Activated T-cell treated with anti-CD3 and anti-CD28 coated beads for 1 hour (primary cell): Measurements from ENCODE around the gene GANAB.
"Not testable (repeated sequence)": the region's sequence is repeated elsewhere in the genome, so short reads cannot be mapped to it uniquely, and the experiment has no call there.

Source experiments
- DNase-seq: peaks from one replicate; pipeline ENCODE4 v3.0.0-alpha.2; 2020; ENCODE audit warnings: low read depth

GANAB gene

GRCh38 chr11:62621567-62622470 is 24.6 kb downstream of the GANAB start, which contains the start of gene B3GAT3:
B3GAT3 (minus strand) TSS chr11:62621986; CDS start chr11:62621947, 39 bp downstream.
- DNase-seq: peak; percentile 90

DNA sequence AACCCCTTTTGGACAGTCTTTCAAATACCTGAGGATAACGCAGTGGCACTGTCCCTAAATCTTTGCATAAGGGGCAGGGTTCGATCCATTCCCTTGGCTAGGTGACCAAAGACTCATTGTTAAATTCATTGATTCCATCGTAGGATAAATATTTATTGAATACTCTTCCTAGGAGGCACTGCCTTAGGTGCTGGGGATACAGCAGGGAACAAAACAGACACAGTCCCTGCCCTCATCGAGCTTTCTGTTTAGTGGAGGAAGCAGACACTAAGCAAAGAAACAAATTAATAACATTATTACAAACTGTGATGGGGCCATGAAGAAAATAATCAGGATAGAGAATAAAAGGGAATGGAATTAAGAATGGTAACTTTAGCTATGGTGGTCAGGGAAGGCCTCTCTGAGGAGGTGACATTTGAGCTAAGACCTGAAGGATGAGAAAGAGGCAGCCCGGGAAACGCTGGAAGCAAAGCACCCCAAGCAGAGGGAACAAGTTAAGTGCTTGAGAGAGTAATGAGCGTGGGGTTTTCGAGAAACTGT is 25.3 kb downstream of the GANAB start:
- no peak for DNase-seq

- not testable (repeated sequence) for DNase-seq
These were observed 29.5 kb downstream of the GANAB start for GRCh38 chr11:62616957-62617356.

DNA sequence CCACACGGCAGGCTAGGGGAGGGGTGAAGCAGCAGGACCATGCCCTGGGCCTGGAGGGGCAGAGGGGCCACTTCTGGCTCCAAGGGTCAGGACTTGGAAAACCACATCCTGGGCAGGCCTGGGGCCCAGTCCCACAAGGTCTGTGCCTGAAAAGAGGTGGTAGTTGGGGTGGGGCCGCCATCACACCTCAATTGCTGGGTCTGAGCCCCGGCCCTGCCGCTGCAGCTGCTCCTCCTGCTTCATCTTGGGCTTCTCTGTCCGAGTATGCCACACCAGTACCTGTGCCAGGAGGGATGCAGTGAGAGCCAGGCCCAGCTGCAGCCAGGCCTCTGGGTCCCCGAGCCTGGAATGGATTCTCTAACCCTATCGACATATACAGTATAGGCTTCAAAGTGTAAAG is 30.9 kb downstream of the GANAB start:
- DNase-seq: no peak

DNA sequence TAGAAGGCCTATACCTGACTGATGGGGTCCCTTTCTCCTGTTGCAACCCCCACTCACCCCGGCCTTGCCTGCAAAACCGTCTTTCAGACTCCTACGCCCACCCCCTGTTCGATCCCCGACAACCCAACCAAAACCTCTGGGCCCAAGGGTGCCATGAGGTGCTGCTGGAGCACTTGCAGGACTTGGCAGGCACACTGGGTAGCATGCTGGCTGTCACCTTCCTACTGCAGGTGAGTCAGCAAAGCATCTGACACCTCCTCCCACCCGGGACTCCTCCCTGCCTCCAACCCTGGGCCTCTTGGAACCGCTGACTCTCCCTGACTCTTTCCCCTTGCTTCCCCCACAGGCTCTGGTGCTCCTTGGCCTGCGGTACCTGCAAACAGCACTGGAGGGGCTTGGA is 32.1 kb downstream of the GANAB start:
- DNase-seq: no peak

DNA sequence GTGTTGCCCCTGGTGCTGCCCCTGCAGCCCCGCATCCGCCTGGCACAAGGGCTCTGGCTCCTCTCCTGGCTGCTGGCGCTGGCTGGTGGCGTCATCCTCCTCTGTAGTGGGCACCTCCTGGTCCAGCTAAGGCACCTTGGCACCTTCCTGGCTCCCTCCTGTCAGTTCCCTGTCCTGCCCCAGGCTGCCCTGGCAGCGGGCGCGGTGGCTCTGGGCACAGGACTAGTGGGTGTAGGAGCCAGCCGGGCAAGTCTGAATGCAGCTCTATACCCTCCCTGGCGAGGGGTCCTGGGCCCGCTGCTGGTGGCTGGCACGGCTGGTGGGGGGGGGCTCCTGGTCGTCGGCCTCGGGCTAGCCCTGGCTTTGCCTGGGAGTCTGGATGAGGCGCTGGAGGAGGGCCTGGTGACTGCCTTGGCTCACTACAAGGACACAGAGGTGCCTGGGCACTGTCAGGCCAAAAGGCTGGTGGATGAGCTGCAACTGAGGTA is 33.1 kb downstream of the GANAB start:
- no peak for DNase-seq

GRCh38 chr11:62612366-62613290 is 33.8 kb downstream of the GANAB start, which contains the start of the genes EML3 and ROM1:
EML3 (minus strand) TSS chr11:62612775; CDS start chr11:62612457, 318 bp downstream.
ROM1 (plus strand) TSS chr11:62613257; CDS start chr11:62613282, 25 bp downstream.
- peak; percentile 85 for DNase-seq

GRCh38 chr11:62611705-62612365 is 34.6 kb downstream of the GANAB start:
- no peak for DNase-seq

- no peak for DNase-seq
These were observed 35.4 kb downstream of the GANAB start for GRCh38 chr11:62610814-62611704.

- no peak for DNase-seq
These were observed 36.0 kb downstream of the GANAB start for GRCh38 chr11:62610403-62610802.

DNA sequence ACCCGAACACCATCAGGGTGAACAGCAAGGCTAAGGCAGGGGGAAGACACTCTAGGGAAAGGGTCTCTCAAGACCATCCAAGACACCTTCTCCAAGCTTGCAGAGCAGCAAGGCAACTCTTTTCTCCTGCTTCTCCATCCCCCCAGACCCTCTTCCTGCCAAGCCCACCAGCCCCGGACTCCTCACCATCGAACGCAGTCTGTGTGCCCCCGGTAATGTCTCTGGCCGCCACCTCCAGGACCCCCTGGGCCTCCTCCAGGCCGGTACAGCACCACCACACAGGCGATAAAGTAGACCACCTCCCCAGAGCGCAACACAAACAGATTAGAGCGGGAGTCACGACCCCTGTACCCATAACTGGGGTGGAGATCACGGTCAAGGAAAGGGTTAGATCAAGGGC is 37.6 kb downstream of the GANAB start:
- DNase-seq: no peak

DNA sequence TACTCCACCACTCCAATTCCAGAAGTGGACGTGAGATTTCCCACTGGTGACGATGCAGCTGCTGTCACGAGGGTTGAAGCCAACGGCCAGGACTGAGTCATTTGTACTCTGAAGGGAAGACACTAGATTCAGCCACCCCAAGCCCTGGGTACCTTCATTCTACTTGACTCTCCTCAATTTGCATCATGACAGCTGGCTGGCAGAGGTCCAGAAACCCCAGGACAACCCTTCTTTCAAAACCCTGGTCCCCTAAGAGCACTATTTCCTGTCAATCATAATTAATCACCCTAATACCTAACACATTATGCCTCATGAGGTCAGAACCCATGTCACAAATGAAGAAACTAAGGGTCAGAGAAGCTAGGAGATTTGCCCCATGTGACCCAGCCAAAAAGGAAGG is 38.7 kb downstream of the GANAB start:
- no peak for DNase-seq

DNA sequence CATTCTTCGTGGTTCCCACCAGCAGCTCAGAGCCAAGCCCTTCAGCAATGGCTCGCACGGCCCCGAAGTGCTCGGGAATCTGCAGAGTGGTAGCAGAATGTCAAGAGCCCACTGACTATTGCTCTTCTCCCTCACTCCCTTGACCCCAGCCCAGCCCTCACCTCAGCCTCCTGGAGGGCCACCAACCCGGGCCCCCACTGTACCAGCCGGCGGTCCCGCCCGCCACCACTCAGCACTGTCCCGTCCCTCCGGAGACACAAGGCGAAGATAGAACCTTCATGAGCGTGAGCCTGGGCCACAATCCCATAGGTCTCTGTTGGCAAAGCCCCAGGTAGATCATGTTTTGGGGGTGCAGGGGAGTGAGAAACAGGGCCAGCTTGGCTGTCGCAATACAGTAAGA is 40.5 kb downstream of the GANAB start:
- no peak for DNase-seq

DNA sequence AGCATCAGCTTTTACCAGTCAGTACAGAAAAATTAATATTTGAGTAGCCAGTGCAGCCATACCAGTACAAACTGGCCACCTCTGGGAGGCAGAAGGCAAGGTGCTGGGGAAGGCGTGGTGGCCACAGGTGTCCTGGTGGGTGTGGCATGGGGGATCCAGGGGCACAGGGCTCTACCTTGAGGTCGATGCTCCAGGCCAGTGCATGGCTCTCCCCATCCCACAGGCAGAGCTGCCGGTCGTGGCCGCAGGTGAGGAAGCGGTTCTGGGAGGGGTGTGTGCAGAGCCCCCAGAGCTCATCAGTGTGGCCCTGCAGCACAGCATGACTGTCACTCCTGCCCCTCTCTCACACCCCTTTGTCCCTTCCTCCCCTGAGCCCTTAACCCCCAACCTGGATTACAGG is 40.9 kb downstream of the GANAB start:
- DNase-seq: no peak

- DNase-seq: no peak
These were observed 41.8 kb downstream of the GANAB start for GRCh38 chr11:62604460-62605120.

DNA sequence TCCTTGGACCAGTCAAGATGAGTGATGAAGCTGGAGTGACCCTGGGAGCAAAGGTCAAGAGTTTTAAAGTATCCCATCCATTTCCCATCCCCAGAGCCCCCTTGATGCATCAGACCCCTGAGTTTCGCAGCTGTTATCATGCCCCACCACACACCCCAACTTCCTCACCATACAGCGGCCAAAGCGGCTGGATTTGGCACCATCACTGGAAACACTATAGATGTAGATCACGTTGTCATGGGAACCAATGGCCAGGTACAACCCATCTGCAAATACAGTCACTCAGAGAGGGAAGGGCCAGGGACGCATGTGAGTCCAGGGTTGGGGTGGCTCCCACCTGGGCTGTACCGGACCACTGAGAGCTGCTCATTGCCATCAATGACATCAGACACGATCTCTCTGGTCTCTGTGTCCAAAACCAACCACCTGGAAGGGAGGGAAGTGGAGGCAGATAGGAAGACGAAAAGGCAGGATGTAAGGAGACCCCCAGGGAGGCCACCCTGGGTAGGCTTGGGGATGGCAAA is 42.6 kb downstream of the GANAB start:
- no peak for DNase-seq

DNA sequence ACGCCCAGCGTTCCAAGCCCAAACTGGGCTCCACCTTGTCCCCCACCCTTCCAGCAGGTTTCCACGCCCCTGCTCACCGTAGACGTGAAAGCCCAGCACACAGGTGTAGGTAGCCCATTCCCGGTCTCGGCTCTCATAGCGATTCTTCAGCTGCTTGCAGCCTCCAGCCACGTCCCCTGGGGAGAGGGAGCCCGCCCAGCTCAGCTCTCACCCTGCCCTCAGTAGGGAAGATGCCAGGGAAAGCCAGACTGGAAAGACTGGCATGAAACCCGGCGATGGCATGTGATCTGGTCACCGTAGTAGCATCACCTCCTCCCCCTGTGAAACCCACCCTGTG is 43.4 kb downstream of the GANAB start:
- DNase-seq: no peak

DNA sequence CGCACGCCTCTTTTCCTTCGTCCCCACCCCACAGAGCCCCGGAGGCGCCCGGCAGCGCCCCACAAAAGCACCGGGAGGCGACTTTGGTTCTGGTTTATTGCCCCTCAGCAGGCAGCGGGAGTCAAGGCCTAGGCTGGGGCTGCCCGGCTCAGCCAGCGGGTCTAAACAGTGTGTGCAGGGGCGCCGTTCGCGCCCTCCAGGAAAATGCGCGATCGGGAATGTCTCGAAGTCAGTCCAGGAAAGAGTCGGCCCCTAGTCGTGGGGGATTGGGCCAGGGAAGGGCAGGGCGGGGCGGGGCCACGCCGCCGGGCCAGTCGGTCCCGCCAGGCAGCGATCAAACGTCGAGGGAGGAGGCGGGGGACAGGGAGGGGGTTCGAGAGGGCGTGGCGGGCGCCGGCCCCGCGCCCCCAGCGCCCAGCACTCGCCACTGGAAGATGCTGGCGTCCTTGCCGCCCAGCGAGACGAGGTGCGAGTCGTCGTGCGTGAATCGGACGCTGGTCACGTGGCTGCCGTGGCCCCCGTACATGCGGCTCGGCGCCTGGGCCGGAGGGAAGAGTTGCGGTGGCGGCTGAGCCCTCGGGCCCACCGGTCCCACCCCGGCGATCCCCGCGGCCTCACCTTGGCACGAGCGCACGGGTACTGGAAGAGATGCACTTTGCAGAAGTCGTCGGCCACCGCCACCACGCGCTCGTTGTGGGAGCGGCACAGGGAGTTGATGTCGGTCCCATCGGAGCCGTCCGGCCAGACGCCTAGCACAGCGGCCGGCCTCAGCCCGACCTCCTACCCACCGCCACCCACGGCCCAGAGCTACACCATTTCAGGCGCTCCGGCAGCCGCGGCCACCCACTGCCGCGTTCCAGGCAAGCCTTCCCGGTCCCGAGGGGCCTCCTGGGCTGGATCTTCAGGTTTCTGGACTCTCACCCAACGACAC is 44.0 kb downstream of the GANAB start:
- DNase-seq: no peak
